ENCODE results near the gene STAT5B. TPM values are rescaled to one million over a fixed set of nuclear protein-coding genes. Genes with fewer than 3 reads are reported as not detected.

The STAT5B gene
- polyA plus RNA-seq (2011; rRNA removed) (31.5 and 34.0 TPM in 2 replicates), polyA minus RNA-seq (2011; rRNA and poly(A)+ RNA removed) (45.2 and 49.3 TPM in 2 replicates)

DNA sequence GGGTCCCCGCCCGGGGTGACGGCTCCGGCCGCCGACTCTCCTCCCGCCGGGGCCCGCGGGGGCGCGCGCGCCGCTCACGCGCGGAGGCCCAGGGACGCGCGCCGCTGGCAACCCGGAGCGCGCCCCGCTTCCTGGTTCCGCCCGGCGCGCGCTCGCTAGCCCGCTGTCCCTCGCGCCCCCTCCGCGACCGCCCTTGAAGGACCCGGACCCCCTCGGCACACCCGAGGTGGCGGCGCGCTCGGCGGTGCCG, at the start of gene STAT5B:
TSS of gene STAT5B (minus strand) at position 33 of the 250 bp plus-strand sequence. CDS start 44,264 bp downstream, outside the sequence.
- ChIA-PET CTCF (interaction anchor here (1.1 kb wide), 1 partner anchor 26 kb away, joined by 3 read pairs; no protein-coding TSS in a partner anchor), POLR2A (interaction anchor here (1.1 to 2.1 kb wide), 2 partner anchors 54 to 82 kb away, joined by 3 to 8 read pairs; no protein-coding TSS in a partner anchor)
- TF ChIP-seq, protein P1, sequence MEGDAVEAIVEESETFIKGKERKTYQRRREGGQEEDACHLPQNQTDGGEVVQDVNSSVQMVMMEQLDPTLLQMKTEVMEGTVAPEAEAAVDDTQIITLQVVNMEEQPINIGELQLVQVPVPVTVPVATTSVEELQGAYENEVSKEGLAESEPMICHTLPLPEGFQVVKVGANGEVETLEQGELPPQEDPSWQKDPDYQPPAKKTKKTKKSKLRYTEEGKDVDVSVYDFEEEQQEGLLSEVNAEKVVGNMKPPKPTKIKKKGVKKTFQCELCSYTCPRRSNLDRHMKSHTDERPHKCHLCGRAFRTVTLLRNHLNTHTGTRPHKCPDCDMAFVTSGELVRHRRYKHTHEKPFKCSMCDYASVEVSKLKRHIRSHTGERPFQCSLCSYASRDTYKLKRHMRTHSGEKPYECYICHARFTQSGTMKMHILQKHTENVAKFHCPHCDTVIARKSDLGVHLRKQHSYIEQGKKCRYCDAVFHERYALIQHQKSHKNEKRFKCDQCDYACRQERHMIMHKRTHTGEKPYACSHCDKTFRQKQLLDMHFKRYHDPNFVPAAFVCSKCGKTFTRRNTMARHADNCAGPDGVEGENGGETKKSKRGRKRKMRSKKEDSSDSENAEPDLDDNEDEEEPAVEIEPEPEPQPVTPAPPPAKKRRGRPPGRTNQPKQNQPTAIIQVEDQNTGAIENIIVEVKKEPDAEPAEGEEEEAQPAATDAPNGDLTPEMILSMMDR (IDR thresholded peaks at IDR 0.05; ENCODE audit: low read depth, low read length): no peak
- Histone ChIP-seq H3K9me3 (ENCODE audit: control insufficient read depth, insufficient read depth, low read length) (no peaks in the 10 kb centered on the region), H3K27ac (ENCODE audit: low read depth, low read length) (peak within 1 kb of the TSS; percentile 77), H3K27me3 (ENCODE audit: control insufficient read depth, insufficient read depth, low read length) (peaks cover 2% of the 10 kb centered on the region), H3K4me3 (ENCODE audit: low read depth, low read length) (peak within 1 kb of the TSS; percentile 78)
- no peak for DNase-seq (ENCODE audit: low read depth, low spot score)

DNA sequence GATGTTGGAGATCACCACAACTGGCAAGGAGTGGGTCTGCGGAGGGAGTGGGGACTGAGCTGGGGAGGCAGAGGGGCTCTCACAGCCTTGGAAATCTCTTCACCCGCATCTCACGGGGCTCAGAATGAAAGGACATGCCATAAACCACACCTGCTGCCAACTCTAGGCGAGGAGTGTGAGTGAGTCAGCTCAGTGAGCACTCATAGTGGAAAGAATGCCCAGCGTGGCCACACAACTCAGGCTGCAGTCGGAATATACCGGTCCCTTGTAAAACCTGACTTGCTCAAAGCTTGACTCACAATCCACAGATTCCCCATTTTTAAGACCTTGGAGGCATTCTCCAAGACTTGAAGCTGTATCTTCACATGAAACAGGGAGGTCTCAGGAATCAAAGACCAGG, 48.8 kb upstream of the STAT5B start:
- peak; percentile 64 for DNase-seq (ENCODE audit: low read depth, low spot score)
- H3K4me3 ChIP-seq (ENCODE audit: low read depth, low read length): no peak overlapping the region
- no peaks in the 10 kb centered on the region for H3K9me3 ChIP-seq (ENCODE audit: control insufficient read depth, insufficient read depth, low read length)
- peak overlapping the region; percentile 65 for H3K27ac ChIP-seq (ENCODE audit: low read depth, low read length)
- H3K27me3 ChIP-seq (ENCODE audit: control insufficient read depth, insufficient read depth, low read length): no peaks in the 10 kb centered on the region
- CTCF ChIA-PET: interaction anchor here (0.6 to 3.6 kb wide), 9 partner anchors 12 to 202 kb away, joined by 3 to 16 read pairs (median 5); no protein-coding TSS in a partner anchor
- POLR2A ChIA-PET: interaction anchor here (1.4 to 1.7 kb wide), 3 partner anchors 63 to 98 kb away, joined by 3 to 9 read pairs (median 3); partner anchors contain the start of genes CAVIN1 and STAT3
- TF ChIP-seq, protein P1 (IDR thresholded peaks at IDR 0.05; ENCODE audit: low read depth, low read length): peak; percentile 16; the same call in 1 of the 2 replicates

DNA sequence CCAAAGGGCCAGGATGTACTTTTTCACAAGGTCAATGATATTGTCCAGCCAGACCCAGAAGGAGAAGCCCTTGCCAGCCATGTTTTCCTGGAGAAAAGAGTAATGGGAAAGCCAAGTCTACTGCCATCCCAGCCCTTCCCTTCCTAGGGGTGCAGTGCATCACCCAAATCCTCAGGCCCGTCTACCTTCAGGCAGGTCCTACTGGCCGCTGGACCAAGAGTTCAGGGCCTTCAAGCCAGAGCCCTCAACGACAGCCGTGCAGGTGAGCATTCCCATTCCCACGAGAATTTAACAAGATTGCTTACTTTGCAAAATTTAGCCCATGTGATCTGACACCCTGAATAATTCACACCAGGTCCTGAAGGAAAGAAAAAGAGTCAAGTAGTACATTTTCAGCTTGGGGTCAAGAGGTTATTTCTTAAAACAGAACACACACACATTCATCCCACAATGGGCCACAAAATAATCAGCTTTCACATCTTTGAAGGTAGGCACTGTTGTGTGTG, 47.1 kb upstream of the STAT5B start:
- ChIA-PET CTCF (interaction anchor here (0.5 to 3.6 kb wide), 12 partner anchors 9 to 203 kb away, joined by 3 to 16 read pairs (median 4); no protein-coding TSS in a partner anchor), POLR2A (no interaction called here)
- TF ChIP-seq, protein P1 (IDR thresholded peaks at IDR 0.05; ENCODE audit: low read depth, low read length): no peak
- Histone ChIP-seq H3K4me3 (ENCODE audit: low read depth, low read length) (no peak overlapping the region), H3K27ac (ENCODE audit: low read depth, low read length) (no peak overlapping the region), H3K27me3 (ENCODE audit: control insufficient read depth, insufficient read depth, low read length) (no peaks in the 10 kb centered on the region), H3K9me3 (ENCODE audit: control insufficient read depth, insufficient read depth, low read length) (no peaks in the 10 kb centered on the region)
- no peak for DNase-seq (ENCODE audit: low read depth, low spot score)

DNA sequence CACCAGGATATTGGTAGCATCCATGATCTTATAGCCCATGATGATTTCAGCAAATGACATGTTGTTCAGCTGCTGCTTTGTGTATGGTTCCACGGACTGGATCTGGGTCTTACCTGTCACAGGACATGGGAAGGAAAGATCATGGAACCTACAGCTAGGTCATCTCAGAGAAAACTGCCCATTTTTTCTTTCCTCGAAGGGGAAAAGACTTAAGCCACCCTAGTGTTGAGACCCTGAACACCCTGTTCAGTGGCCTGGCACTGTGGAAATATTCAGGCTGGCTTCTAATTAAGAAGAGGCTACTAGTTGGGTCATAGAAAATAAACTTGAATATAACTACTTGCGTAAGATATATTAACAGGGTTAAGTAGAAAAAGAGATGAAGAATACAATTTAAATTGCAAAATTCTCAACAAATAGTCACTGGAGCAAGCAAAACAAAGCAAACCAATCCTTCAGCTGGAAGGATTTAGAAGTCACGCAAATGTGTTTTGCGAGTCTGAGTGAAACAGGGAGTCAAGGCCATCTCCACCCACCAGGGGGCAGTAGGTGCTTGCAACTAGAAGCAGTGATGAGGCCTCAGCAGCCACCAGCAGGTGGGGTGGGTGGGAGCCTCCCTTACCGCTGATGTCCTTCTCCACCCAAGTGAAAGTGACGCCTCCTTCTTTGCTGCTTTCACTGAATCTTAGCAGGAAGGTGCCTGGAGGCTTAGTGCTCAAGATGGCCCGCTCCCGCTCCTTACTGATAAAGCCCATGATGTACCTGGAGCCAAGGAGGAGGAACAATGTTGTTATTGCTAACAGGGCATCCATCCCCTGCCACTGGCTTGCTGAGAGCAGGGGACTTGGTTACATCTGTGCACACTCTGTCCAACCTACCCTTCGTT, 46.4 kb upstream of the STAT5B start:
- TF ChIP-seq, protein P1 (IDR thresholded peaks at IDR 0.05; ENCODE audit: low read depth, low read length): peak; percentile 100
- peak; percentile 88 for DNase-seq (ENCODE audit: low read depth, low spot score)
- Histone ChIP-seq H3K27me3 (ENCODE audit: control insufficient read depth, insufficient read depth, low read length) (no peaks in the 10 kb centered on the region), H3K9me3 (ENCODE audit: control insufficient read depth, insufficient read depth, low read length) (no peaks in the 10 kb centered on the region), H3K27ac (ENCODE audit: low read depth, low read length) (no peak overlapping the region), H3K4me3 (ENCODE audit: low read depth, low read length) (no peak overlapping the region)
- ChIA-PET POLR2A (no interaction called here), CTCF (interaction anchor here (0.6 to 3.6 kb wide), 16 partner anchors 9 to 208 kb away, joined by 3 to 16 read pairs (median 6); no protein-coding TSS in a partner anchor)
